Stomach (tissue), 4 donors: ENCODE results near the gene XPC.

Experiments
- CTCF ChIP-seq, 7 experiments: fragments of 450-650 bp in 4 of 7; fragments of 200-600 bp in 3 of 7; sonication (generic) in 3 of 7; IDR thresholded peaks; one replicate each; pipeline ENCODE4 v1.5.1; 2016 to 2019; ENCODE audit warnings: antibody characterized with exemption in 7 of 7, control low read depth in 2 of 7, mild to moderate bottlenecking in 1 of 7
- EP300 ChIP-seq: sonication (generic); formaldehyde crosslinking; IDR thresholded peaks from one replicate; pipeline ENCODE4 v1.6.1; 2017; ENCODE audit warnings: antibody characterized with exemption
- POLR2A ChIP-seq, 4 donors: fragments of 450-650 bp; IDR thresholded peaks; one replicate each; pipeline ENCODE4 v1.6.1; 2016; ENCODE audit warnings: antibody characterized with exemption in 4 of 4, control low read depth in 2 of 4, mild to moderate bottlenecking in 1 of 4, moderate library complexity in 1 of 4

- TF ChIP-seq CTCF (IDR thresholded peaks at IDR 0.05) (peak in 3 of 7 experiments; percentile 8 to 23 (median 14)), POLR2A (IDR thresholded peaks at IDR 0.05) (no peak), EP300 (no peak)
Observed at GRCh38 chr3:14216257-14217048, 38.1 kb upstream of the XPC start.
